Stimulated activated CD4-positive, alpha-beta T cell treated with anti-CD3 and anti-CD28 coated beads, Interleukin-15, amount 100 ng/mL, for 48 hours (primary cell): ENCODE data around the gene SUGCT.

Source experiments
- DNase-seq, 2 donors: peaks; one replicate each; pipeline ENCODE4 v3.0.0-alpha.2; 2020; ENCODE audit warnings: low read depth in 2 of 2

SUGCT gene

GRCh38 chr7:40658729-40659128 lies 523.9 kb downstream of the SUGCT start:
- no peak for DNase-seq

- no peak for DNase-seq
These were observed 524.4 kb downstream of the SUGCT start for GRCh38 chr7:40659231-40659630.

- no peak for DNase-seq
These were observed 538.5 kb downstream of the SUGCT start for GRCh38 chr7:40673285-40673684.

GRCh38 chr7:40674316-40674715 lies 539.5 kb downstream of the SUGCT start:
- DNase-seq, result no peak

- DNase-seq, result no peak
These were observed 540.9 kb downstream of the SUGCT start for GRCh38 chr7:40675741-40676140.

GRCh38 chr7:40676221-40676620 lies 541.4 kb downstream of the SUGCT start:
- no peak for DNase-seq

- no peak for DNase-seq
These were observed 545.9 kb downstream of the SUGCT start for GRCh38 chr7:40680657-40681056.

GRCh38 chr7:40682696-40683095 lies 547.9 kb downstream of the SUGCT start:
- no peak for DNase-seq

GRCh38 chr7:40694026-40694809 lies 559.4 kb downstream of the SUGCT start:
- no peak for DNase-seq

GRCh38 chr7:40694991-40695390 lies 560.2 kb downstream of the SUGCT start:
- DNase-seq, result no peak

- no peak for DNase-seq
These were observed 562.8 kb downstream of the SUGCT start for GRCh38 chr7:40697653-40698052.

GRCh38 chr7:40698214-40698920 lies 563.6 kb downstream of the SUGCT start:
- DNase-seq, result no peak

GRCh38 chr7:40698921-40699260 lies 564.1 kb downstream of the SUGCT start:
- no peak for DNase-seq

GRCh38 chr7:40700653-40701421 lies 566.0 kb downstream of the SUGCT start:
- DNase-seq, result no peak

- DNase-seq, result no peak
These were observed 567.2 kb downstream of the SUGCT start for GRCh38 chr7:40701836-40702551.

GRCh38 chr7:40704172-40704571 lies 569.4 kb downstream of the SUGCT start:
- DNase-seq, result no peak

GRCh38 chr7:40706829-40707228 lies 572.0 kb downstream of the SUGCT start:
- DNase-seq, result no peak

- no peak for DNase-seq
These were observed 574.5 kb downstream of the SUGCT start for GRCh38 chr7:40709062-40709964.

- DNase-seq, result no peak
These were observed 576.9 kb downstream of the SUGCT start for GRCh38 chr7:40711706-40712105.

GRCh38 chr7:40714363-40715052 lies 579.7 kb downstream of the SUGCT start:
- no peak for DNase-seq
